HG03354 (cell line): Measurements from ENCODE around the gene ZGLP1.

Experiments
- ATAC-seq: cut with Tn5 transposase; IDR thresholded peaks from one replicate; pipeline ENCODE4 v1.9.1; 2021; ENCODE audit warnings: mild to moderate bottlenecking; ENCODE audit not compliant: unreplicated experiment, poor library complexity, severe bottlenecking

The ZGLP1 gene

GRCh38 chr19:10295847-10296591 is 13.6 kb downstream of the ZGLP1 start:
- ATAC-seq: no peak

GRCh38 chr19:10295305-10295846 is 14.2 kb downstream of the ZGLP1 start:
- ATAC-seq: peak; percentile 47

- ATAC-seq: no peak
Observed at GRCh38 chr19:10294368-10294697, 15.3 kb downstream of the ZGLP1 start.

- ATAC-seq: no peak
Observed at GRCh38 chr19:10293637-10294367, 15.8 kb downstream of the ZGLP1 start.

- no peak for ATAC-seq
Observed at GRCh38 chr19:10292789-10293636, 16.6 kb downstream of the ZGLP1 start.

GRCh38 chr19:10292206-10292788 is 17.3 kb downstream of the ZGLP1 start:
- ATAC-seq: peak; percentile 49

- no peak for ATAC-seq
Observed at GRCh38 chr19:10291554-10292205, 17.9 kb downstream of the ZGLP1 start.

- no peak for ATAC-seq
Observed at GRCh38 chr19:10290876-10291553, 18.6 kb downstream of the ZGLP1 start.

GRCh38 chr19:10290357-10290875 is 19.2 kb downstream of the ZGLP1 start:
- no peak for ATAC-seq

GRCh38 chr19:10289836-10290356 is 19.7 kb downstream of the ZGLP1 start, which contains the start of gene ICAM5:
Gene ICAM5, plus strand, starts transcription at chr19:10289952. Its CDS starts 92 bp downstream, at chr19:10290044.
- no peak for ATAC-seq

- no peak for ATAC-seq
Observed at GRCh38 chr19:10289167-10289835, 20.3 kb downstream of the ZGLP1 start.

GRCh38 chr19:10288662-10289166 is 20.9 kb downstream of the ZGLP1 start:
- ATAC-seq: no peak

- ATAC-seq: no peak
Observed at GRCh38 chr19:10286803-10287737, 22.5 kb downstream of the ZGLP1 start, which contains the start of gene ICAM4. Gene ICAM4, plus strand, starts transcription at chr19:10286955. Its CDS starts 58 bp downstream, at chr19:10287013.

- no peak for ATAC-seq
Observed at GRCh38 chr19:10285393-10285792, 24.2 kb downstream of the ZGLP1 start.

- no peak for ATAC-seq
Observed at GRCh38 chr19:10284960-10285278, 24.7 kb downstream of the ZGLP1 start.

GRCh38 chr19:10284065-10284959 is 25.3 kb downstream of the ZGLP1 start:
- no peak for ATAC-seq
